Osteocyte (in vitro differentiated cells): ENCODE measurements around the gene BET1L. TPM values are rescaled to one million over a fixed set of nuclear protein-coding genes. Genes with fewer than 3 reads are reported as not detected.
"Not testable (repeated sequence)": the region's sequence is repeated elsewhere in the genome, so short reads cannot be mapped to it uniquely, and the experiment has no call there.

Source experiments
- DNase-seq: peaks from one replicate; pipeline ENCODE4 v3.0.0; 2021; ENCODE audit warnings: mixed read lengths; ENCODE audit not compliant: unreplicated experiment; ENCODE audit errors: extremely low spot score
- H3K27ac Mint-ChIP-seq: one replicate; pipeline ENCODE4 v1.8.0; 2021; ENCODE audit warnings: mild to moderate bottlenecking, mixed read lengths; ENCODE audit not compliant: unreplicated experiment
- H3K27me3 Mint-ChIP-seq: one replicate; pipeline ENCODE4 v1.8.0; 2021; ENCODE audit warnings: mixed read lengths; ENCODE audit not compliant: unreplicated experiment
- H3K36me3 Mint-ChIP-seq: one replicate; pipeline ENCODE4 v1.8.0; 2021; ENCODE audit warnings: mixed read lengths; ENCODE audit not compliant: unreplicated experiment
- H3K4me1 Mint-ChIP-seq: one replicate; pipeline ENCODE4 v1.8.0; 2021; ENCODE audit warnings: mixed read lengths; ENCODE audit not compliant: unreplicated experiment
- H3K4me3 Mint-ChIP-seq: one replicate; pipeline ENCODE4 v1.8.0; 2021; ENCODE audit warnings: mild to moderate bottlenecking, moderate library complexity, mixed read lengths; ENCODE audit not compliant: unreplicated experiment
- H3K9me3 Mint-ChIP-seq: one replicate; pipeline ENCODE4 v1.8.0; 2021; ENCODE audit warnings: mixed read lengths; ENCODE audit not compliant: unreplicated experiment
- total RNA-seq: library from RNA; stranded (reverse); gene quantifications from 2 replicates; pipeline ENCODE4 v1.2.1, GENCODE V29; 2021
- TF ChIP-seq, protein P1 (sequence below): fragments of 200-600 bp; sonication (generic); IDR thresholded peaks from 2 replicates; pipeline ENCODE4 v1.5.0; 2021; ENCODE audit warnings: antibody characterized with exemption, mild to moderate bottlenecking, moderate library complexity

BET1L gene
- total RNA-seq, 1 donor from 2014 or later = 59.3 TPM

DNA sequence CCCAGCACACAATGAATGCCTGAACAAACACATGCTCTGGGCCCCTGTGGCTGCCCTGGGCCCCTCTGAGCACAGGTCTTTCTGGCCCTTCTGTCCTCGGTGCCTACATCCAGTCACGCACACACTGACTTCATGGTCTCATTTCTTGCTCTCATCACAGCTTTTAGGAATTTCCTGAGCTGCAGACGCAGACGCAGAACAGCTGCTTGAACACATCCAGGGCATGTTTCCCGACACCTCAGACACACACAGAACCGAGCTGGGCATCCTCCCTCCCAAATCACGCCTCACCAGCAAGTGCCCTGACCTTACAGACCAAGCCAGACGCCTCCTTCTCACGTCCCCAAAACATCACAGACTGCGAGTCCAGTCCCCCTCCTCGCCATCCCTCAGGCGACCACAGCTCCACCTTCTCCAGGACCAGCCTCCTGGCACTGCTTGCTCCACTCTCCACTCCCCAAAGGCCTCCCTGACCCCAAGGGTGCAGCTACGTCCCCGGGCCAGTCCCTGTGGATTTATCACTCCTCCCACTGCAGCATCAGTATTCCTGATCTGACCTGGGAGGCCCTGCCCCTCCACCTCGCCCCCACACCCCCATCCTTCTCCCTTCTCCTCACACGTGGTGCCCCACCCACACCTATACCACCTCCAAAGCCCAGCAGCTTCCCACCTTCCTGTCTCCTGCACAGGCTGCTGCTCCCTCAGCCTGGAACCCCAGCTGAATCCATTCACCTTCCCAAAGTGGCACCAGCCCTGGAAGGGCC lies 16.0 kb upstream of the BET1L start:
- Mint-ChIP-seq H3K27me3 (no peaks in the 10 kb centered on the region), H3K36me3 (peaks cover 17% of the 10 kb centered on the region), H3K27ac (no peak overlapping the region), H3K4me3 (no peak overlapping the region), H3K9me3 (no peaks in the 10 kb centered on the region), H3K4me1 (peaks cover 4% of the 10 kb centered on the region)
- TF ChIP-seq, protein P1, sequence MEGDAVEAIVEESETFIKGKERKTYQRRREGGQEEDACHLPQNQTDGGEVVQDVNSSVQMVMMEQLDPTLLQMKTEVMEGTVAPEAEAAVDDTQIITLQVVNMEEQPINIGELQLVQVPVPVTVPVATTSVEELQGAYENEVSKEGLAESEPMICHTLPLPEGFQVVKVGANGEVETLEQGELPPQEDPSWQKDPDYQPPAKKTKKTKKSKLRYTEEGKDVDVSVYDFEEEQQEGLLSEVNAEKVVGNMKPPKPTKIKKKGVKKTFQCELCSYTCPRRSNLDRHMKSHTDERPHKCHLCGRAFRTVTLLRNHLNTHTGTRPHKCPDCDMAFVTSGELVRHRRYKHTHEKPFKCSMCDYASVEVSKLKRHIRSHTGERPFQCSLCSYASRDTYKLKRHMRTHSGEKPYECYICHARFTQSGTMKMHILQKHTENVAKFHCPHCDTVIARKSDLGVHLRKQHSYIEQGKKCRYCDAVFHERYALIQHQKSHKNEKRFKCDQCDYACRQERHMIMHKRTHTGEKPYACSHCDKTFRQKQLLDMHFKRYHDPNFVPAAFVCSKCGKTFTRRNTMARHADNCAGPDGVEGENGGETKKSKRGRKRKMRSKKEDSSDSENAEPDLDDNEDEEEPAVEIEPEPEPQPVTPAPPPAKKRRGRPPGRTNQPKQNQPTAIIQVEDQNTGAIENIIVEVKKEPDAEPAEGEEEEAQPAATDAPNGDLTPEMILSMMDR = no peak
- no peak for DNase-seq

DNA sequence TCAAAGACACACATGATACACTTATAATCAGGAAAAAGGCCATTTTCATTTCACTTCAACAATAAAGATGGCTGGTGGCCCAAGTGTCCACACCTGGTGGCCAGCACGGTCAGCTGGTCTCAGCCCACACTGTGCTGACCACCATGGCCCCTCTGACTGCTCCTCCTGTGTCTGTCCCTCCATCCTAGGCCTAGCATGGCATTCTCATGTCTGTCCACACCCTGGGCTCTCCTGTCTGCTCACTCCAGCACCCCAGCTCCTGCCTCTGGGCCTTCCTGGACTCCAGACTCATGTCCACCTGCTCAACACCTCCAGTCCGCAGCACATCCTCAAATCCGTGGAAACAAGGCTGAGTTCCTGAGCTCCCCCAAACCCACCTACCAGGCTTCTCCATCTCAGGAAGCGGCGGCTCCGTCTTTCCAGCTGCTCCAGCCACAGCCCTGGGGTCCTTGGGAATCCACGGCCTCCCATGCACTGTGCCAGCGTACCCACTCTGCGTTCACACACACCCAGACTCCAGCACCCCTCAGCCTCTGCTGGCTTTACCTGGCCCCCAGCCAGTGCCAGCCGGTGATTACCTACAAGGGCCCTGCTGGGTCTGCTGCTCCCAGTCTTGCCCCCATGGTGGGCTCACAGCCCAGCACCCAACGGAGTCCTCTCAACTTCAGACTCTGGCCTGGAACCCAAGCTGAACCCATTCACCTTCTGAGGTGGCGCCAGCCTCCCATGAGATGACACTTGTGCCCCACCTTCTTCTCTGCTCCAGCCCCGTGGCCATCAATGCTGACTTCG lies 15.0 kb upstream of the BET1L start:
- no peak for DNase-seq
- H3K4me3 Mint-ChIP-seq = no peak overlapping the region
- TF ChIP-seq, protein P1 = no peak
- no peaks in the 10 kb centered on the region for H3K27me3 Mint-ChIP-seq
- H3K36me3 Mint-ChIP-seq = peaks cover 17% of the 10 kb centered on the region
- H3K4me1 Mint-ChIP-seq = peaks cover 4% of the 10 kb centered on the region
- no peak overlapping the region for H3K27ac Mint-ChIP-seq
- no peaks in the 10 kb centered on the region for H3K9me3 Mint-ChIP-seq

DNA sequence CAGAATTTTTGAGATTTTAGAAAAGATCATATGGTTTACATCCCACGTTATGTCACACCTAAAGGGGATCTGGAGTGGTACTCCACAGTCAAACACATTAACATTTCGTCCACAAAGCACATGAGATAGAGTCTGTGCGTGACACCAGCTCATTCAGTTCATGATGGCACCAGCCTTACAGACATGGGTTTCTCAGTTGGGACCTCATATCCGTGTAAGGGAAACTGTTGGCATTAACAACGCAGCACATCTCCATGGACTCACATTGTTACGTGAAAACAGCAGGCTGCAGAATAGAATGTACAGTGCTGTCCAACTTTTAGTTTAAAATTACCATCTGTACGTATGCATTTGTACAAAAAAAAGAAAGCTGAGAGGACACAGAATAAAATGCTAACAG lies 14.3 kb upstream of the BET1L start:
- Mint-ChIP-seq H3K36me3 (peaks cover 17% of the 10 kb centered on the region), H3K4me1 (peaks cover 4% of the 10 kb centered on the region)

DNA sequence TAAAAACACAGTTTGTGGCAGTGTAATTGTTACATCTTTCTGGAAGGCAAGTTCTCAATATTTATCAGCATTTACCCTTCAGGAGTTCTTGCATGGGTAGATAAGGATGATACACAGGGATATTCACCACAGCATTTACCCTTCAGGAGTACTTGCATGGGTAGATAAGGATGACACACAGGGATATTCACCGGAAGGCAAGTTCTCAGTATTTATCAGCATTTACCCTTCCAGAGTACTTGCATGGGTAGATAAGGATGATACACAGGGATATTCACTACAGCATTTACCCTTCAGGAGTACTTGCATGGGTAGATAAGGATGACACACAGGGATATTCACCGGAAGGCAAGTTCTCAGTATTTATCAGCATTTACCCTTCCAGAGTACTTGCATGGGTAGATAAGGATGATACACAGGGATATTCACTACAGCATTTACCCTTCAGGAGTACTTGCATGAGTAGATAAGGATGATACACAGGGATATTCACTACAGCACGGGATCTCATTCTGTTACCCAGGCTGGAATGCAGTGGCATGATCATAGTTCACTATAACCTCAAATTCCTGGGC lies 13.5 kb upstream of the BET1L start:
- not testable (repeated sequence) for DNase-seq, H3K9me3 Mint-ChIP-seq, H3K4me3 Mint-ChIP-seq, H3K27ac Mint-ChIP-seq, H3K4me1 Mint-ChIP-seq, H3K27me3 Mint-ChIP-seq
- H3K36me3 Mint-ChIP-seq = peaks cover 17% of the 10 kb centered on the region

More for the DNA sequence above, 14.3 kb upstream of the BET1L start:
- Mint-ChIP-seq H3K4me3 (no peak overlapping the region), H3K27ac (no peak overlapping the region), H3K9me3 (no peaks in the 10 kb centered on the region), H3K27me3 (no peaks in the 10 kb centered on the region)
- TF ChIP-seq, protein P1 = no peak
- no peak for DNase-seq

DNA sequence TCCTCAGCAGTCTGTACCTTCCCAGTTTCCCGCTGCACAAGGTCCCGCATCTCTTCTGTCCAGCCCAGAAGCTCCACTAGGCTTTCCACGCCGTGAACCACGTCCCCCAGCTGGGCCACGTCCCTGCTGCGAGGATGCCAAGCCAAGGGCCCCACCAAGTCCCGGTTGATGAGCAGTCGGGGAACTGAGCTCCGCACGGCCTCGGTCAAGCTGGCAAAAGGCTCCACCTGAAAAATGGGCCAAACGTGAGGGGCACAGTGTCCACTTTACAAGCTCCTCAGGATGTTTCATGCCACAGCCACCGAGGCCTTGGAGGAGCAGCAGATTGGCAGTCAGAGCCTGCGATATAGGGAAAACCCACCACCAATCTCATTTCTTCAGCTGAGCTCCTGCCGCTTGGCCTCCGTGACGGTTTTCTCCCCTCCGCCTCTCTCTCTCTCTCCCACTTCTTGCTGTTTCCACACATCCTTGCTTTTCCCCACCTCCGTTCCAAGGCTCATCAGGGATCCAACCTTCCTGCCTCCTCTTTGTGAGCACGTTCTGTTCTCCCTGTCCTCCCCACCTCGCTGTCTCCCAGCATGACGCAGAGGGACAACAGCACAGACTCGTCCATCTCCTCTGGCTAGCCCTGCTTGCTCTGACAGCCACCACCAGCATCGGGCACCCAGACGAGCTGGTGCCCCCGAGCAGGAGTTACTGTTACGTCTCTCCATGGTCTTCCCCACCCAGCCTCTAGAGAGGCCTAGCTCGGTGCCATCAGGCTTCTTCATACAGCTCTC lies 11.8 kb upstream of the BET1L start:
- H3K4me3 Mint-ChIP-seq = no peak overlapping the region
- TF ChIP-seq, protein P1 = no peak
- no peak for DNase-seq
- H3K4me1 Mint-ChIP-seq = no peaks in the 10 kb centered on the region
- H3K27me3 Mint-ChIP-seq = no peaks in the 10 kb centered on the region
- no peak overlapping the region for H3K27ac Mint-ChIP-seq
- H3K9me3 Mint-ChIP-seq = no peaks in the 10 kb centered on the region
- H3K36me3 Mint-ChIP-seq = peaks cover 17% of the 10 kb centered on the region
